K562 (cell line): ENCODE data around the gene PIK3R2. TPM values are rescaled to one million over a fixed set of nuclear protein-coding genes. Genes with fewer than 3 reads are reported as not detected.

Experiments used
- CCNT2 ChIP-seq: IDR thresholded peaks from 2 replicates; pipeline ENCODE4 v1.6.1; 2011; ENCODE audit warnings: borderline replicate concordance, low read depth, mild to moderate bottlenecking, moderate library complexity, mixed read lengths, low read length; ENCODE audit not compliant: insufficient read length; ENCODE audit errors: extremely low read depth
- FOXM1 ChIP-seq, 2 experiments: fragments of 450-650 bp in 1 of 2; sonication (generic) in 1 of 2; formaldehyde crosslinking in 1 of 2; IDR thresholded peaks; 2 replicates each; pipeline versions ENCODE4 v1.6.1 to v1.9.0; 2017 to 2022; ENCODE audit warnings: low read depth in 2 of 2, mild to moderate bottlenecking in 2 of 2, missing genetic modification reagents in 1 of 2, moderate library complexity in 1 of 2
- KAT7 ChIP-seq: sonication (generic); formaldehyde crosslinking; IDR thresholded peaks from 2 replicates; pipeline ENCODE4 v1.8.0; 2022; ENCODE audit warnings: missing genetic modification reagents, mild to moderate bottlenecking, borderline replicate concordance
- L3MBTL2 ChIP-seq: fragments of 450-650 bp; IDR thresholded peaks from 2 replicates; pipeline ENCODE4 v1.6.1; 2016; ENCODE audit warnings: mild to moderate bottlenecking, moderate library complexity
- MAX ChIP-seq: sonication (generic); formaldehyde crosslinking; IDR thresholded peaks from 2 replicates; pipeline ENCODE4 v1.9.0; 2022; ENCODE audit warnings: mild to moderate bottlenecking, missing genetic modification reagents
- NCOA4 ChIP-seq: fragments of 450-650 bp; IDR thresholded peaks from 2 replicates; pipeline ENCODE4 v1.6.1; 2018; ENCODE audit warnings: mild to moderate bottlenecking; ENCODE audit not compliant: partially characterized antibody
- NFIC ChIP-seq: fragments of 450-650 bp; IDR thresholded peaks from 2 replicates; pipeline ENCODE4 v1.6.1; 2017; ENCODE audit warnings: mild to moderate bottlenecking, inconsistent platforms
- NR2F6 ChIP-seq: fragments of 450-650 bp; formaldehyde crosslinking; IDR thresholded peaks from 2 replicates; pipeline ENCODE4 v1.4.0; 2020; ENCODE audit warnings: mild to moderate bottlenecking
- NRF1 ChIP-seq, 2 experiments: fragments of 450-650 bp; IDR thresholded peaks in 1 of 2; conservative IDR thresholded peaks in 1 of 2; 2 replicates each; pipeline ENCODE4 v1.6.1; 2014; ENCODE audit warnings: mild to moderate bottlenecking in 2 of 2
- PRMT5 ChIP-seq: sonication (generic); formaldehyde crosslinking; IDR thresholded peaks from 2 replicates; pipeline ENCODE4 v1.5.0; 2020; ENCODE audit warnings: missing genetic modification reagents
- SOX6 ChIP-seq: fragments of 450-650 bp; IDR thresholded peaks from 2 replicates; pipeline ENCODE4 v1.6.1; 2014; ENCODE audit warnings: mild to moderate bottlenecking
- TBP ChIP-seq: optimal IDR thresholded peaks from 2 replicates; pipeline ENCODE3; 2011; ENCODE audit warnings: low read depth, low read length, improper control_type of control experiment
- ZNF232 ChIP-seq: sonication (generic); formaldehyde crosslinking; IDR thresholded peaks from 2 replicates; pipeline ENCODE4 v1.8.0; 2022; ENCODE audit warnings: mild to moderate bottlenecking, missing genetic modification reagents
- polyA plus RNA-seq, 8 experiments: library from polyadenylated mRNA; depleted of rRNA in 4 of 8; stranded (reverse) in 5 of 8; unstranded in 3 of 8; fragments of >200 nt; fragmentation: Nextera tagmentation in 2 of 8; fragmentation: Illumina TruSeq in 1 of 8; extraction: Ambion mirVana in 2 of 8; extraction: Trizol in 1 of 8; gene quantifications; 2 replicates each; pipeline versions ENCODE4 v1.2.1 to v1.2.3, GENCODE V29; 2011 to 2014; ENCODE audit warnings: inconsistent platforms in 1 of 8, missing spikeins in 1 of 8
- total RNA-seq, 7 experiments: library from RNA; depleted of rRNA in 6 of 7; stranded (reverse); fragments of >200 nt in 6 of 7; fragmentation: Illumina TruSeq in 2 of 7; extraction: Trizol in 2 of 7; gene quantifications; 2 replicates each; pipeline versions ENCODE4 v1.2.1 to v1.2.3, GENCODE V29; 2011 to 2021; ENCODE audit warnings: low replicate concordance in 1 of 7
- TF ChIP-seq, protein P1 (sequence below): sonication (generic); formaldehyde crosslinking; IDR thresholded peaks from 2 replicates; pipeline ENCODE4 v1.9.0; 2022; ENCODE audit warnings: mild to moderate bottlenecking, missing genetic modification reagents
- TF ChIP-seq, protein P2 (sequence below): fragments of 450-650 bp; IDR thresholded peaks from 2 replicates; pipeline ENCODE4 v1.6.1; 2016; ENCODE audit warnings: mild to moderate bottlenecking, moderate library complexity

PIK3R2 gene
- total and polyA plus RNA-seq, 9 of the 15 experiments (the other 6 are each of a cell fraction or from before 2014, with no cell fraction given), result 0.39 to 37.9 (median 5.3) TPM

DNA sequence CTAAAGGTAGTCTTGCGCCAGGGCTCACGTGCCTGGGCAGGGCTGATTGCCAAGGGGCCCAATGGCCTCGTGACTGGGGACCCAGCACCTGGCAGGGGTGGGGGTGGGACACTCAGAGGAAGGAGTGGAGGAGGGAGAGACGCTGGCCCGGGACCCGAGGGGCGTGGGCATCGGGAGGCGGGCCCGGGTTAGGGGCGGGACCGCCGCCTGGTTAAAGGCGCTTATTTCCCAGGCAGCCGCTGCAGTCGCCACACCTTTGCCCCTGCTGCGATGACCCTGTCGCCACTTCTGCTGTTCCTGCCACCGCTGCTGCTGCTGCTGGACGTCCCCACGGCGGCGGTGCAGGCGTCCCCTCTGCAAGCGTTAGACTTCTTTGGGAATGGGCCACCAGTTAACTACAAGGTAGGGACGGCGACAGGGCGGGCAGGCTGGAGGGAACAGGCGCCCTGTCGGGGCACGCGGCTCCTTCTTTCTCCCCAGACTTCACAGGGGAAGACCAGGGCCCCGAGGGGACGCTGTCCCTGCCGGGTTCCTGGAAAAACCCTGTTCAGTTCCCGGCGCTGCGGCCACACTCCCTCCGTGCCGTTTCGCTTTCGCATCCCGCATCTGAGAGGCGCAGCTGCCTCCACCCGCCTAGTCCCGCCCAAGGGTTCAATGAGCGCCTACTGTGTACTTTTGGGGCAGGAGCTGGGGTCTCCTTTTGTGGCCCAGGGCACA lies 20.8 kb downstream of the PIK3R2 start, which contains the start of gene IFI30 (continued):
- TF ChIP-seq ZNF232, result no peak
- TF ChIP-seq, protein P1, sequence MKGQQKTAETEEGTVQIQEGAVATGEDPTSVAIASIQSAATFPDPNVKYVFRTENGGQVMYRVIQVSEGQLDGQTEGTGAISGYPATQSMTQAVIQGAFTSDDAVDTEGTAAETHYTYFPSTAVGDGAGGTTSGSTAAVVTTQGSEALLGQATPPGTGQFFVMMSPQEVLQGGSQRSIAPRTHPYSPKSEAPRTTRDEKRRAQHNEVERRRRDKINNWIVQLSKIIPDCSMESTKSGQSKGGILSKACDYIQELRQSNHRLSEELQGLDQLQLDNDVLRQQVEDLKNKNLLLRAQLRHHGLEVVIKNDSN, result peak; percentile 58
- no peak for TF ChIP-seq NCOA4
- TF ChIP-seq, protein P2, sequence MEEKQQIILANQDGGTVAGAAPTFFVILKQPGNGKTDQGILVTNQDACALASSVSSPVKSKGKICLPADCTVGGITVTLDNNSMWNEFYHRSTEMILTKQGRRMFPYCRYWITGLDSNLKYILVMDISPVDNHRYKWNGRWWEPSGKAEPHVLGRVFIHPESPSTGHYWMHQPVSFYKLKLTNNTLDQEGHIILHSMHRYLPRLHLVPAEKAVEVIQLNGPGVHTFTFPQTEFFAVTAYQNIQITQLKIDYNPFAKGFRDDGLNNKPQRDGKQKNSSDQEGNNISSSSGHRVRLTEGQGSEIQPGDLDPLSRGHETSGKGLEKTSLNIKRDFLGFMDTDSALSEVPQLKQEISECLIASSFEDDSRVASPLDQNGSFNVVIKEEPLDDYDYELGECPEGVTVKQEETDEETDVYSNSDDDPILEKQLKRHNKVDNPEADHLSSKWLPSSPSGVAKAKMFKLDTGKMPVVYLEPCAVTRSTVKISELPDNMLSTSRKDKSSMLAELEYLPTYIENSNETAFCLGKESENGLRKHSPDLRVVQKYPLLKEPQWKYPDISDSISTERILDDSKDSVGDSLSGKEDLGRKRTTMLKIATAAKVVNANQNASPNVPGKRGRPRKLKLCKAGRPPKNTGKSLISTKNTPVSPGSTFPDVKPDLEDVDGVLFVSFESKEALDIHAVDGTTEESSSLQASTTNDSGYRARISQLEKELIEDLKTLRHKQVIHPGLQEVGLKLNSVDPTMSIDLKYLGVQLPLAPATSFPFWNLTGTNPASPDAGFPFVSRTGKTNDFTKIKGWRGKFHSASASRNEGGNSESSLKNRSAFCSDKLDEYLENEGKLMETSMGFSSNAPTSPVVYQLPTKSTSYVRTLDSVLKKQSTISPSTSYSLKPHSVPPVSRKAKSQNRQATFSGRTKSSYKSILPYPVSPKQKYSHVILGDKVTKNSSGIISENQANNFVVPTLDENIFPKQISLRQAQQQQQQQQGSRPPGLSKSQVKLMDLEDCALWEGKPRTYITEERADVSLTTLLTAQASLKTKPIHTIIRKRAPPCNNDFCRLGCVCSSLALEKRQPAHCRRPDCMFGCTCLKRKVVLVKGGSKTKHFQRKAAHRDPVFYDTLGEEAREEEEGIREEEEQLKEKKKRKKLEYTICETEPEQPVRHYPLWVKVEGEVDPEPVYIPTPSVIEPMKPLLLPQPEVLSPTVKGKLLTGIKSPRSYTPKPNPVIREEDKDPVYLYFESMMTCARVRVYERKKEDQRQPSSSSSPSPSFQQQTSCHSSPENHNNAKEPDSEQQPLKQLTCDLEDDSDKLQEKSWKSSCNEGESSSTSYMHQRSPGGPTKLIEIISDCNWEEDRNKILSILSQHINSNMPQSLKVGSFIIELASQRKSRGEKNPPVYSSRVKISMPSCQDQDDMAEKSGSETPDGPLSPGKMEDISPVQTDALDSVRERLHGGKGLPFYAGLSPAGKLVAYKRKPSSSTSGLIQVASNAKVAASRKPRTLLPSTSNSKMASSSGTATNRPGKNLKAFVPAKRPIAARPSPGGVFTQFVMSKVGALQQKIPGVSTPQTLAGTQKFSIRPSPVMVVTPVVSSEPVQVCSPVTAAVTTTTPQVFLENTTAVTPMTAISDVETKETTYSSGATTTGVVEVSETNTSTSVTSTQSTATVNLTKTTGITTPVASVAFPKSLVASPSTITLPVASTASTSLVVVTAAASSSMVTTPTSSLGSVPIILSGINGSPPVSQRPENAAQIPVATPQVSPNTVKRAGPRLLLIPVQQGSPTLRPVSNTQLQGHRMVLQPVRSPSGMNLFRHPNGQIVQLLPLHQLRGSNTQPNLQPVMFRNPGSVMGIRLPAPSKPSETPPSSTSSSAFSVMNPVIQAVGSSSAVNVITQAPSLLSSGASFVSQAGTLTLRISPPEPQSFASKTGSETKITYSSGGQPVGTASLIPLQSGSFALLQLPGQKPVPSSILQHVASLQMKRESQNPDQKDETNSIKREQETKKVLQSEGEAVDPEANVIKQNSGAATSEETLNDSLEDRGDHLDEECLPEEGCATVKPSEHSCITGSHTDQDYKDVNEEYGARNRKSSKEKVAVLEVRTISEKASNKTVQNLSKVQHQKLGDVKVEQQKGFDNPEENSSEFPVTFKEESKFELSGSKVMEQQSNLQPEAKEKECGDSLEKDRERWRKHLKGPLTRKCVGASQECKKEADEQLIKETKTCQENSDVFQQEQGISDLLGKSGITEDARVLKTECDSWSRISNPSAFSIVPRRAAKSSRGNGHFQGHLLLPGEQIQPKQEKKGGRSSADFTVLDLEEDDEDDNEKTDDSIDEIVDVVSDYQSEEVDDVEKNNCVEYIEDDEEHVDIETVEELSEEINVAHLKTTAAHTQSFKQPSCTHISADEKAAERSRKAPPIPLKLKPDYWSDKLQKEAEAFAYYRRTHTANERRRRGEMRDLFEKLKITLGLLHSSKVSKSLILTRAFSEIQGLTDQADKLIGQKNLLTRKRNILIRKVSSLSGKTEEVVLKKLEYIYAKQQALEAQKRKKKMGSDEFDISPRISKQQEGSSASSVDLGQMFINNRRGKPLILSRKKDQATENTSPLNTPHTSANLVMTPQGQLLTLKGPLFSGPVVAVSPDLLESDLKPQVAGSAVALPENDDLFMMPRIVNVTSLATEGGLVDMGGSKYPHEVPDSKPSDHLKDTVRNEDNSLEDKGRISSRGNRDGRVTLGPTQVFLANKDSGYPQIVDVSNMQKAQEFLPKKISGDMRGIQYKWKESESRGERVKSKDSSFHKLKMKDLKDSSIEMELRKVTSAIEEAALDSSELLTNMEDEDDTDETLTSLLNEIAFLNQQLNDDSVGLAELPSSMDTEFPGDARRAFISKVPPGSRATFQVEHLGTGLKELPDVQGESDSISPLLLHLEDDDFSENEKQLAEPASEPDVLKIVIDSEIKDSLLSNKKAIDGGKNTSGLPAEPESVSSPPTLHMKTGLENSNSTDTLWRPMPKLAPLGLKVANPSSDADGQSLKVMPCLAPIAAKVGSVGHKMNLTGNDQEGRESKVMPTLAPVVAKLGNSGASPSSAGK, result peak; percentile 77
- 0 out of 2 replicates have a peak, but pooled peaks have one; percentile 72 for TF ChIP-seq KAT7 (CRISPR knock-in tag)
- TF ChIP-seq L3MBTL2, result peak; percentile 86
- peak; percentile 92 for TF ChIP-seq TBP
- no peak for TF ChIP-seq NR2F6 (CRISPR knock-in tag)
- peak; percentile 18 to 34; a peak in 1 of 4 replicates for TF ChIP-seq NRF1 (conservative IDR thresholded peaks at IDR 0.05 in 1 of 2, IDR thresholded peaks at IDR 0.05 in 1 of 2)
- 0 out of 2 replicates have a peak, but pooled peaks have one; percentile 8 for TF ChIP-seq SOX6
- no peak for TF ChIP-seq FOXM1 (IDR thresholded peaks at IDR 0.05; ENCODE audit: low read depth)
- 0 out of 2 replicates have a peak, but pooled peaks have one; percentile 35 for TF ChIP-seq FOXM1 (CRISPR knock-in tag; IDR thresholded peaks at IDR 0.05; ENCODE audit: low read depth)
- TF ChIP-seq CCNT2, result peak; percentile 52
- TF ChIP-seq MAX (CRISPR knock-in tag), result peak; percentile 51
- TF ChIP-seq PRMT5 (CRISPR knock-in tag), result 0 out of 2 replicates have a peak, but pooled peaks have one; percentile 58
- peak; percentile 73 for TF ChIP-seq NFIC
